Measurements from ENCODE around the gene THPO.

Gene THPO

GRCh38 chr3:184388936-184389230, 10.9 kb upstream of the THPO start:
- no peaks in the 10 kb centered on the region for H3F3A ChIP-seq (ENCODE audit: control insufficient read depth, insufficient read depth)
- no peaks in the 10 kb centered on the region for H3K36me3 ChIP-seq (ENCODE audit: control insufficient read depth, low read length)
- H3K9me3 ChIP-seq (ENCODE audit: control insufficient read depth, insufficient read depth, low read length): no peaks in the 10 kb centered on the region
- H3K4me1 ChIP-seq (ENCODE audit: control insufficient read depth, low read length): no peaks in the 10 kb centered on the region
- H3K4me3 ChIP-seq (ENCODE audit: low read length): no peak overlapping the region
- TF ChIP-seq CTCF (IDR thresholded peaks at IDR 0.05; ENCODE audit: low read depth, low read length, poor library complexity, severe bottlenecking): no peak
- TF ChIP-seq EZH2phosphoT487 (IDR thresholded peaks at IDR 0.05; ENCODE audit: borderline replicate concordance, low read length): no peak
- H3K79me2 ChIP-seq (ENCODE audit: control insufficient read depth, low read length): no peaks in the 10 kb centered on the region
- no peak overlapping the region for H3K27ac ChIP-seq (ENCODE audit: low read depth, low read length)
- H3K9me2 ChIP-seq (replicated peaks; ENCODE audit: control insufficient read depth, low read length): no peaks in the 10 kb centered on the region
- H4K20me1 ChIP-seq (ENCODE audit: control insufficient read depth, insufficient read depth, low read depth, low read length): no peaks in the 10 kb centered on the region
- no peak overlapping the region for H3K4me2 ChIP-seq (ENCODE audit: low read length)
- H3K27me3 ChIP-seq (ENCODE audit: control insufficient read depth, low read length): peaks cover 9% of the 10 kb centered on the region

GRCh38 chr3:184388164-184388935, 10.3 kb upstream of the THPO start:
- H3K4me2 ChIP-seq (ENCODE audit: low read length): no peak overlapping the region
- H3K9me3 ChIP-seq (ENCODE audit: control insufficient read depth, insufficient read depth, low read length): no peaks in the 10 kb centered on the region
- H3K36me3 ChIP-seq (ENCODE audit: control insufficient read depth, low read length): no peaks in the 10 kb centered on the region
- no peaks in the 10 kb centered on the region for H3K4me1 ChIP-seq (ENCODE audit: control insufficient read depth, low read length)
- peaks cover 9% of the 10 kb centered on the region for H3K27me3 ChIP-seq (ENCODE audit: control insufficient read depth, low read length)
- H3K9me2 ChIP-seq (replicated peaks; ENCODE audit: control insufficient read depth, low read length): no peaks in the 10 kb centered on the region
- H3K27ac ChIP-seq (ENCODE audit: low read depth, low read length): no peak overlapping the region
- H3F3A ChIP-seq (ENCODE audit: control insufficient read depth, insufficient read depth): no peaks in the 10 kb centered on the region
- H3K79me2 ChIP-seq (ENCODE audit: control insufficient read depth, low read length): no peaks in the 10 kb centered on the region
- TF ChIP-seq EZH2phosphoT487 (IDR thresholded peaks at IDR 0.05; ENCODE audit: borderline replicate concordance, low read length) (no peak), CTCF (IDR thresholded peaks at IDR 0.05; ENCODE audit: low read depth, low read length, poor library complexity, severe bottlenecking) (no peak)
- no peak overlapping the region for H3K4me3 ChIP-seq (ENCODE audit: low read length)
- no peaks in the 10 kb centered on the region for H4K20me1 ChIP-seq (ENCODE audit: control insufficient read depth, insufficient read depth, low read depth, low read length)

GRCh38 chr3:184387174-184387714, 9.2 kb upstream of the THPO start:
- no peak overlapping the region for H3K4me3 ChIP-seq (ENCODE audit: low read length)
- H3K4me1 ChIP-seq (ENCODE audit: control insufficient read depth, low read length): no peaks in the 10 kb centered on the region
- no peaks in the 10 kb centered on the region for H3K9me3 ChIP-seq (ENCODE audit: control insufficient read depth, insufficient read depth, low read length)
- TF ChIP-seq EZH2phosphoT487 (IDR thresholded peaks at IDR 0.05; ENCODE audit: borderline replicate concordance, low read length) (no peak), CTCF (IDR thresholded peaks at IDR 0.05; ENCODE audit: low read depth, low read length, poor library complexity, severe bottlenecking) (no peak)
- peaks cover 9% of the 10 kb centered on the region for H3K27me3 ChIP-seq (ENCODE audit: control insufficient read depth, low read length)
- H3F3A ChIP-seq (ENCODE audit: control insufficient read depth, insufficient read depth): no peaks in the 10 kb centered on the region
- no peak overlapping the region for H3K4me2 ChIP-seq (ENCODE audit: low read length)
- H3K36me3 ChIP-seq (ENCODE audit: control insufficient read depth, low read length): no peaks in the 10 kb centered on the region
- H4K20me1 ChIP-seq (ENCODE audit: control insufficient read depth, insufficient read depth, low read depth, low read length): no peaks in the 10 kb centered on the region
- no peaks in the 10 kb centered on the region for H3K9me2 ChIP-seq (replicated peaks; ENCODE audit: control insufficient read depth, low read length)
- H3K27ac ChIP-seq (ENCODE audit: low read depth, low read length): no peak overlapping the region
- H3K79me2 ChIP-seq (ENCODE audit: control insufficient read depth, low read length): no peaks in the 10 kb centered on the region

All from DOHH2 (cell line).